HEK293 (cell line): Measurements from ENCODE around the gene GLT6D1.

Source experiments
- CTCF ChIA-PET: fragments of 350-600 bp; formaldehyde crosslinking; extraction: SDS; loops from one replicate; lab custom pipeline; 2021; ENCODE audit warnings: antibody characterized with exemption; lab: Yijun Ruan, JAX
- POLR2A ChIA-PET: fragments of 300-600 bp; formaldehyde crosslinking; extraction: SDS; loops from one replicate; lab custom pipeline; 2020; ENCODE audit warnings: antibody characterized with exemption, inconsistent platforms; lab: Yijun Ruan, JAX
- H3K27ac ChIP-seq: fragments of 200-500 bp; sonication (Bioruptor generic); 2 replicates; pipeline ENCODE4 v1.5.1; 2014; ENCODE audit warnings: low read depth, low read length, control low read depth, inconsistent platforms; ENCODE audit errors: extremely low read depth
- H3K36me3 ChIP-seq, 2 experiments: fragments of 200-500 bp in 1 of 2; sonication (Bioruptor generic) in 1 of 2; 1 replicate in 1 of 2; 2 replicates in 1 of 2; pipeline ENCODE4 v1.5.1; 2014 to 2017; ENCODE audit warnings: inconsistent platforms in 2 of 2, low read length in 2 of 2; ENCODE audit not compliant: control insufficient read depth in 2 of 2, insufficient read depth in 1 of 2
- H3K4me1 ChIP-seq: fragments of 200-500 bp; sonication (Bioruptor generic); 2 replicates; pipeline ENCODE4 v1.5.1; 2014; ENCODE audit warnings: mild to moderate bottlenecking, low read length, inconsistent platforms; ENCODE audit not compliant: control insufficient read depth, insufficient read depth
- H3K4me3 ChIP-seq: 2 replicates; pipeline ENCODE4 v1.5.1; 2011; ENCODE audit warnings: low read depth, mild to moderate bottlenecking, control low read depth, low read length, moderate library complexity
- H3K9me3 ChIP-seq: fragments of 200-500 bp; sonication (Bioruptor generic); 2 replicates; pipeline ENCODE4 v1.5.1; 2014; ENCODE audit warnings: low read depth, low read length, inconsistent platforms; ENCODE audit not compliant: control insufficient read depth, insufficient read depth
- EGR2 ChIP-seq: fragments of 450-650 bp; formaldehyde crosslinking; IDR thresholded peaks from 2 replicates; pipeline ENCODE4 v1.5.1; 2016; ENCODE audit warnings: low read depth, missing biosample characterization, missing genetic modification characterization
- KLF1 ChIP-seq: fragments of 450-650 bp; formaldehyde crosslinking; IDR thresholded peaks from 2 replicates; pipeline ENCODE4 v1.5.1; 2016; ENCODE audit warnings: missing biosample characterization, missing genetic modification characterization
- OVOL3 ChIP-seq: fragments of 450-650 bp; formaldehyde crosslinking; IDR thresholded peaks from 2 replicates; pipeline ENCODE4 v1.5.1; 2016; ENCODE audit warnings: missing biosample characterization, missing genetic modification characterization
- PRDM6 ChIP-seq: fragments of 450-650 bp; formaldehyde crosslinking; IDR thresholded peaks from 2 replicates; pipeline ENCODE4 v1.5.1; 2017; ENCODE audit warnings: missing biosample characterization, missing genetic modification characterization
- SCRT2 ChIP-seq: fragments of 450-650 bp; formaldehyde crosslinking; IDR thresholded peaks from 2 replicates; pipeline ENCODE4 v1.5.1; 2016; ENCODE audit warnings: missing biosample characterization, missing genetic modification characterization
- SP2 ChIP-seq: fragments of 450-650 bp; formaldehyde crosslinking; IDR thresholded peaks from 2 replicates; pipeline ENCODE4 v1.5.1; 2016; ENCODE audit warnings: missing biosample characterization, missing genetic modification characterization
- SP3 ChIP-seq: fragments of 450-650 bp; formaldehyde crosslinking; IDR thresholded peaks from 2 replicates; pipeline ENCODE4 v1.5.1; 2016; ENCODE audit warnings: missing biosample characterization, missing genetic modification characterization
- SP7 ChIP-seq: fragments of 450-650 bp; formaldehyde crosslinking; IDR thresholded peaks from 2 replicates; pipeline ENCODE4 v1.5.1; 2016; ENCODE audit warnings: missing biosample characterization, missing genetic modification characterization
- ZEB2 ChIP-seq: fragments of 450-650 bp; formaldehyde crosslinking; IDR thresholded peaks from 2 replicates; pipeline ENCODE4 v1.5.1; 2016; ENCODE audit warnings: missing biosample characterization, missing genetic modification characterization
- ZFHX2 ChIP-seq: fragments of 450-650 bp; formaldehyde crosslinking; conservative IDR thresholded peaks from 2 replicates; pipeline ENCODE4 v1.5.1; 2016; ENCODE audit warnings: missing biosample characterization, missing genetic modification characterization
- ZNF148 ChIP-seq: fragments of 450-650 bp; formaldehyde crosslinking; IDR thresholded peaks from 2 replicates; pipeline ENCODE4 v1.5.0; 2017; ENCODE audit warnings: missing biosample characterization, missing genetic modification characterization, borderline replicate concordance
- ZNF184 ChIP-seq: fragments of 450-650 bp; IDR thresholded peaks from 2 replicates; pipeline ENCODE4 v1.5.1; 2018; ENCODE audit warnings: missing biosample characterization, mild to moderate bottlenecking, missing genetic modification characterization
- ZNF221 ChIP-seq: fragments of 450-650 bp; formaldehyde crosslinking; IDR thresholded peaks from 2 replicates; pipeline ENCODE4 v1.5.1; 2017; ENCODE audit warnings: missing biosample characterization, missing genetic modification characterization, borderline replicate concordance
- ZNF341 ChIP-seq: fragments of 450-650 bp; formaldehyde crosslinking; IDR thresholded peaks from 2 replicates; pipeline ENCODE4; 2016; ENCODE audit warnings: low read depth, missing biosample characterization, missing genetic modification characterization
- ZNF350 ChIP-seq: fragments of 450-650 bp; formaldehyde crosslinking; IDR thresholded peaks from 2 replicates; pipeline ENCODE4 v1.5.0; 2017; ENCODE audit warnings: missing biosample characterization, mild to moderate bottlenecking, missing genetic modification characterization
- ZNF354C ChIP-seq: fragments of 450-650 bp; formaldehyde crosslinking; IDR thresholded peaks from 2 replicates; pipeline ENCODE4 v1.5.1; 2016; ENCODE audit warnings: missing biosample characterization, missing genetic modification characterization, low read depth, borderline replicate concordance
- ZNF366 ChIP-seq: fragments of 450-650 bp; formaldehyde crosslinking; conservative IDR thresholded peaks from 2 replicates; pipeline ENCODE4 v1.5.1; 2016; ENCODE audit warnings: missing biosample characterization, missing genetic modification characterization
- ZNF433 ChIP-seq: fragments of 450-650 bp; formaldehyde crosslinking; IDR thresholded peaks from 2 replicates; pipeline ENCODE4 v1.5.1; 2016; ENCODE audit warnings: missing biosample characterization, missing genetic modification characterization, low read depth
- ZNF501 ChIP-seq: fragments of 450-650 bp; formaldehyde crosslinking; IDR thresholded peaks from 2 replicates; pipeline ENCODE4 v1.5.1; 2016; ENCODE audit warnings: missing biosample characterization, missing genetic modification characterization
- ZNF558 ChIP-seq: fragments of 450-650 bp; formaldehyde crosslinking; IDR thresholded peaks from 2 replicates; pipeline ENCODE4 v1.5.1; 2016; ENCODE audit warnings: missing biosample characterization, missing genetic modification characterization
- ZNF561 ChIP-seq: fragments of 450-650 bp; IDR thresholded peaks from 2 replicates; pipeline ENCODE4 v1.5.1; 2018; ENCODE audit warnings: missing biosample characterization, missing genetic modification characterization, borderline replicate concordance
- ZNF571 ChIP-seq: fragments of 450-650 bp; formaldehyde crosslinking; IDR thresholded peaks from 2 replicates; pipeline ENCODE4 v1.5.0; 2017; ENCODE audit warnings: missing biosample characterization, missing genetic modification characterization
- ZNF623 ChIP-seq: fragments of 450-650 bp; formaldehyde crosslinking; IDR thresholded peaks from 2 replicates; pipeline ENCODE4 v1.5.1; 2016; ENCODE audit warnings: missing biosample characterization, missing genetic modification characterization
- ZNF639 ChIP-seq: fragments of 450-650 bp; formaldehyde crosslinking; IDR thresholded peaks from 2 replicates; pipeline ENCODE4 v1.5.1; 2016; ENCODE audit warnings: missing biosample characterization, missing genetic modification characterization
- ZNF670 ChIP-seq: fragments of 450-650 bp; formaldehyde crosslinking; IDR thresholded peaks from 2 replicates; pipeline ENCODE4 v1.5.1; 2016; ENCODE audit warnings: missing biosample characterization, missing genetic modification characterization, low read depth
- ZNF677 ChIP-seq: fragments of 450-650 bp; IDR thresholded peaks from 2 replicates; pipeline ENCODE4 v1.5.0; 2018; ENCODE audit warnings: missing biosample characterization, mild to moderate bottlenecking, missing genetic modification characterization, moderate library complexity
- ZNF791 ChIP-seq: fragments of 450-650 bp; formaldehyde crosslinking; IDR thresholded peaks from 2 replicates; pipeline ENCODE4 v1.5.1; 2016; ENCODE audit warnings: missing biosample characterization, missing genetic modification characterization

GLT6D1 gene

GRCh38 chr9:135588371-135588770 lies 51.0 kb downstream of the GLT6D1 start:
- TF ChIP-seq SP7 (tag by site-specific recombination) = no peak
- no peak for TF ChIP-seq ZNF791 (tag by site-specific recombination)
- TF ChIP-seq ZNF341 (tag by site-specific recombination) = no peak
- no peak for TF ChIP-seq ZNF677 (tag by site-specific recombination)
- TF ChIP-seq ZNF221 (tag by site-specific recombination) = no peak
- no peak for TF ChIP-seq ZNF571 (tag by site-specific recombination)
- no peak overlapping the region for H3K4me3 ChIP-seq
- CTCF ChIA-PET = interaction anchor here (0.9 to 1.4 kb wide), 2 partner anchors 15 to 84 kb away, joined by 4 read pairs; no protein-coding TSS in a partner anchor
- H3K4me1 ChIP-seq = no peaks in the 10 kb centered on the region
- H3K9me3 ChIP-seq = no peaks in the 10 kb centered on the region
- POLR2A ChIA-PET = no interaction called here
- no peak overlapping the region for H3K27ac ChIP-seq
- H3K36me3 ChIP-seq = no peaks in the 10 kb centered on the region

GRCh38 chr9:135587658-135588057 lies 51.7 kb downstream of the GLT6D1 start:
- Histone ChIP-seq H3K9me3 (no peaks in the 10 kb centered on the region), H3K4me1 (no peaks in the 10 kb centered on the region), H3K4me3 (no peak overlapping the region), H3K27ac (no peak overlapping the region)
- CTCF ChIA-PET = interaction anchor here (0.5 to 1.4 kb wide), 3 partner anchors 16 to 83 kb away, joined by 3 to 4 read pairs (median 4); no protein-coding TSS in a partner anchor
- no peak for TF ChIP-seq SCRT2 (tag by site-specific recombination)
- no peak for TF ChIP-seq ZNF639
- TF ChIP-seq SP3 (tag by site-specific recombination) = 0 out of 2 replicates have a peak, but pooled peaks have one; percentile 14
- TF ChIP-seq ZNF670 (tag by site-specific recombination) = no peak
- TF ChIP-seq ZNF623 (tag by site-specific recombination) = no peak
- no peak for TF ChIP-seq ZEB2 (tag by site-specific recombination)
- TF ChIP-seq ZNF558 (tag by site-specific recombination) = no peak
- TF ChIP-seq SP2 (tag by site-specific recombination) = peak; percentile 23
- no peak for TF ChIP-seq ZNF354C (tag by site-specific recombination)
- no peak for TF ChIP-seq ZNF561 (tag by site-specific recombination)
- TF ChIP-seq ZNF148 = no peak
- TF ChIP-seq ZNF501 (tag by site-specific recombination) = no peak
- TF ChIP-seq PRDM6 (tag by site-specific recombination) = no peak
- TF ChIP-seq EGR2 (tag by site-specific recombination) = peak; percentile 97
- no peak for TF ChIP-seq ZNF184
- no peak for TF ChIP-seq ZNF433 (tag by site-specific recombination)
- no peak for TF ChIP-seq ZNF350 (tag by site-specific recombination)
- no peak for TF ChIP-seq ZNF366 (tag by site-specific recombination)
- no peak for TF ChIP-seq OVOL3
- peak; percentile 98 for TF ChIP-seq ZFHX2 (tag by site-specific recombination)
- TF ChIP-seq KLF1 (tag by site-specific recombination) = 0 out of 2 replicates have a peak, but pooled peaks have one; percentile 29
- TF ChIP-seq, all 188 proteins: peak for 5
- POLR2A ChIA-PET = no interaction called here
- no peaks in the 10 kb centered on the region for H3K36me3 ChIP-seq
